Hepatocyte (in vitro differentiated cells): ENCODE data around the gene NXPE3. TPM values are rescaled to one million over a fixed set of nuclear protein-coding genes. Genes with fewer than 3 reads are reported as not detected.

Experiments used
- DNase-seq: peaks from one replicate; pipeline ENCODE4 v3.0.0-alpha.2; 2016; ENCODE audit warnings: low spot score
- H2AFZ ChIP-seq: fragments of 200-600 bp; sonication (generic); 2 replicates; pipeline ENCODE4 v1.6.0; 2016; ENCODE audit warnings: antibody characterized with exemption, mild to moderate bottlenecking
- H3K27ac ChIP-seq: fragments of 200-600 bp; sonication (generic); 2 replicates; pipeline ENCODE4 v1.5.1; 2016; ENCODE audit warnings: mild to moderate bottlenecking
- H3K27me3 ChIP-seq: fragments of 200-600 bp; sonication (generic); 2 replicates; pipeline ENCODE4 v1.6.1; 2016
- H3K36me3 ChIP-seq: fragments of 200-600 bp; sonication (generic); replicated peaks from 2 replicates; pipeline ENCODE4 v1.5.1; 2016; ENCODE audit warnings: low read depth; ENCODE audit not compliant: insufficient read depth
- H3K4me1 ChIP-seq: fragments of 200-600 bp; sonication (generic); 2 replicates; pipeline ENCODE4 v1.5.1; 2016; ENCODE audit warnings: mild to moderate bottlenecking, moderate library complexity; ENCODE audit not compliant: insufficient read depth
- H3K4me2 ChIP-seq: fragments of 200-600 bp; sonication (generic); 2 replicates; pipeline ENCODE4 v1.6.0; 2016
- H3K4me3 ChIP-seq: fragments of 200-600 bp; sonication (generic); 2 replicates; pipeline ENCODE4 v1.5.1; 2016; ENCODE audit warnings: mild to moderate bottlenecking
- H3K79me2 ChIP-seq: fragments of 200-600 bp; sonication (generic); 2 replicates; pipeline ENCODE4 v1.6.0; 2017; ENCODE audit warnings: mild to moderate bottlenecking
- H3K9me2 ChIP-seq: fragments of 200-600 bp; sonication (generic); replicated peaks from 2 replicates; pipeline ENCODE4 v1.6.0; 2017; ENCODE audit warnings: mild to moderate bottlenecking; ENCODE audit not compliant: insufficient read depth
- H3K9me3 ChIP-seq: fragments of 200-600 bp; sonication (generic); 2 replicates; pipeline ENCODE4 v1.5.1; 2016; ENCODE audit warnings: low read depth, mild to moderate bottlenecking
- H4K20me1 ChIP-seq: fragments of 200-600 bp; sonication (generic); 2 replicates; pipeline ENCODE4 v1.6.0; 2016; ENCODE audit warnings: mild to moderate bottlenecking; ENCODE audit not compliant: insufficient read depth, poor library complexity, severe bottlenecking
- CTCF ChIP-seq: fragments of 200-600 bp; sonication (generic); IDR thresholded peaks from 2 replicates; pipeline ENCODE4 v1.5.1; 2016; ENCODE audit warnings: antibody characterized with exemption, mild to moderate bottlenecking; ENCODE audit not compliant: poor library complexity
- EZH2 ChIP-seq: fragments of 200-600 bp; sonication (generic); IDR thresholded peaks from 2 replicates; pipeline ENCODE4 v1.6.1; 2016; ENCODE audit warnings: antibody characterized with exemption, mild to moderate bottlenecking, borderline replicate concordance
- EZH2phosphoT487 ChIP-seq: fragments of 200-600 bp; sonication (generic); IDR thresholded peaks from one replicate; pipeline ENCODE4 v1.6.1; 2018; ENCODE audit warnings: antibody characterized with exemption, mild to moderate bottlenecking, low read depth, moderate library complexity; ENCODE audit not compliant: unreplicated experiment, severe bottlenecking
- WGBS: methylation state at CpG from one replicate; pipeline ENCODE4 v1.1.6; 2016; ENCODE audit warnings: low lambda C conversion rate; ENCODE audit errors: missing lambda C conversion rate; 5-methylcytosine and 5-hydroxymethylcytosine counted together
- polyA plus RNA-seq: library from polyadenylated mRNA; unstranded; fragments of >200 nt; fragmentation: Nextera tagmentation; extraction: Ambion mirVana; gene quantifications from 2 replicates; pipeline ENCODE4 v1.2.1, GENCODE V29; 2016
- total RNA-seq: library from RNA; depleted of rRNA; stranded (reverse); fragments of >200 nt; gene quantifications from 2 replicates; pipeline ENCODE4 v1.2.3, GENCODE V29; 2014

NXPE3 gene
- total and polyA plus RNA-seq, 2 experiments from 2014 or later, result 5.9 TPM

GRCh38 chr3:101849714-101850245 is 70.8 kb downstream of the NXPE3 start:
- Histone ChIP-seq H4K20me1 (peaks cover 44% of the 10 kb centered on the region), H3K27me3 (no peaks in the 10 kb centered on the region), H3K9me2 (no peaks in the 10 kb centered on the region), H3K79me2 (peaks cover 49% of the 10 kb centered on the region), H3K36me3 (peaks cover 9% of the 10 kb centered on the region), H3K4me1 (peaks cover 16% of the 10 kb centered on the region), H3K4me2 (peak overlapping the region; percentile 74), H3K4me3 (peak overlapping the region; percentile 51), H2AFZ (no peak overlapping the region), H3K27ac (peak overlapping the region; percentile 99), H3K9me3 (no peaks in the 10 kb centered on the region)
- no peak for DNase-seq
- under 1% methylated on average over 43 of the region's 67 CpGs for WGBS
- TF ChIP-seq CTCF, result no peak
- no peak for TF ChIP-seq EZH2
- TF ChIP-seq EZH2phosphoT487, result no peak

- TF ChIP-seq EZH2 (no peak), CTCF (no peak), EZH2phosphoT487 (no peak)
- H2AFZ ChIP-seq, result no peak overlapping the region
- H3K27ac ChIP-seq, result peak overlapping the region; percentile 99
- H3K4me3 ChIP-seq, result peak overlapping the region; percentile 51
- peak overlapping the region; percentile 74 for H3K4me2 ChIP-seq
- no peak for DNase-seq
- no peaks in the 10 kb centered on the region for H3K9me2 ChIP-seq
- no peaks in the 10 kb centered on the region for H3K27me3 ChIP-seq
- 3% methylated on average over 19 of the region's 19 CpGs for WGBS
- H3K9me3 ChIP-seq, result no peaks in the 10 kb centered on the region
- H3K4me1 ChIP-seq, result peaks cover 22% of the 10 kb centered on the region
- peaks cover 9% of the 10 kb centered on the region for H3K36me3 ChIP-seq
- H3K79me2 ChIP-seq, result peaks cover 51% of the 10 kb centered on the region
- H4K20me1 ChIP-seq, result peaks cover 49% of the 10 kb centered on the region
Observed at GRCh38 chr3:101850246-101851051, 71.4 kb downstream of the NXPE3 start.

GRCh38 chr3:101851072-101851770 is 72.2 kb downstream of the NXPE3 start:
- Histone ChIP-seq H3K4me3 (peak overlapping the region; percentile 51), H3K27ac (peak overlapping the region; percentile 99), H3K36me3 (peaks cover 9% of the 10 kb centered on the region), H4K20me1 (peaks cover 49% of the 10 kb centered on the region), H3K27me3 (no peaks in the 10 kb centered on the region), H3K4me1 (peaks cover 24% of the 10 kb centered on the region), H3K9me2 (no peaks in the 10 kb centered on the region), H3K4me2 (peak overlapping the region; percentile 74), H3K9me3 (no peaks in the 10 kb centered on the region), H2AFZ (no peak overlapping the region), H3K79me2 (peaks cover 56% of the 10 kb centered on the region)
- no peak for DNase-seq
- 45% methylated on average over 5 of the region's 5 CpGs for WGBS
- TF ChIP-seq EZH2 (no peak), CTCF (no peak), EZH2phosphoT487 (no peak)
